ENCODE measurements around the gene ZBTB16.

ZBTB16 gene

GRCh38 chr11:114082415-114082748 is 22.9 kb downstream of the ZBTB16 start:
- no peak for DNase-seq (ENCODE audit: low read depth in 2 of 2, low spot score in 1 of 2)

- no peak for DNase-seq (ENCODE audit: low read depth in 2 of 2, low spot score in 1 of 2)
Observed at GRCh38 chr11:114082767-114083181, 23.3 kb downstream of the ZBTB16 start.

- DNase-seq (ENCODE audit: low read depth in 2 of 2, low spot score in 1 of 2) = no peak
Observed at GRCh38 chr11:114083391-114084252, 24.1 kb downstream of the ZBTB16 start.

- no peak for DNase-seq (ENCODE audit: low read depth in 2 of 2, low spot score in 1 of 2)
Observed at GRCh38 chr11:114084414-114084813, 24.9 kb downstream of the ZBTB16 start.

GRCh38 chr11:114085965-114086793 is 26.7 kb downstream of the ZBTB16 start:
- DNase-seq (ENCODE audit: low read depth in 2 of 2, low spot score in 1 of 2) = no peak

GRCh38 chr11:114087025-114087424 is 27.5 kb downstream of the ZBTB16 start:
- DNase-seq (ENCODE audit: low read depth in 2 of 2, low spot score in 1 of 2) = no peak

GRCh38 chr11:114088216-114088615 is 28.7 kb downstream of the ZBTB16 start:
- no peak for DNase-seq (ENCODE audit: low read depth in 2 of 2, low spot score in 1 of 2)

GRCh38 chr11:114088836-114089235 is 29.3 kb downstream of the ZBTB16 start:
- no peak for DNase-seq (ENCODE audit: low read depth in 2 of 2, low spot score in 1 of 2)

GRCh38 chr11:114089748-114090147 is 30.2 kb downstream of the ZBTB16 start:
- DNase-seq (ENCODE audit: low read depth in 2 of 2, low spot score in 1 of 2) = no peak

GRCh38 chr11:114090225-114090910 is 30.9 kb downstream of the ZBTB16 start:
- no peak for DNase-seq (ENCODE audit: low read depth in 2 of 2, low spot score in 1 of 2)

GRCh38 chr11:114090976-114091375 is 31.5 kb downstream of the ZBTB16 start:
- DNase-seq (ENCODE audit: low read depth in 2 of 2, low spot score in 1 of 2) = no peak

GRCh38 chr11:114091516-114092397 is 32.2 kb downstream of the ZBTB16 start:
- DNase-seq (ENCODE audit: low read depth in 2 of 2, low spot score in 1 of 2) = no peak

- DNase-seq (ENCODE audit: low read depth in 2 of 2, low spot score in 1 of 2) = no peak
Observed at GRCh38 chr11:114092478-114092877, 33.0 kb downstream of the ZBTB16 start.

- no peak for DNase-seq (ENCODE audit: low read depth in 2 of 2, low spot score in 1 of 2)
Observed at GRCh38 chr11:114092953-114093352, 33.4 kb downstream of the ZBTB16 start.

GRCh38 chr11:114094516-114094915 is 35.0 kb downstream of the ZBTB16 start:
- DNase-seq (ENCODE audit: low read depth in 2 of 2, low spot score in 1 of 2) = no peak

- DNase-seq (ENCODE audit: low read depth in 2 of 2, low spot score in 1 of 2) = no peak
Observed at GRCh38 chr11:114095899-114096298, 36.4 kb downstream of the ZBTB16 start.

- DNase-seq (ENCODE audit: low read depth in 2 of 2, low spot score in 1 of 2) = no peak
Observed at GRCh38 chr11:114097832-114098231, 38.3 kb downstream of the ZBTB16 start.

GRCh38 chr11:114098927-114099326 is 39.4 kb downstream of the ZBTB16 start:
- no peak for DNase-seq (ENCODE audit: low read depth in 2 of 2, low spot score in 1 of 2)

GRCh38 chr11:114099392-114100178 is 40.1 kb downstream of the ZBTB16 start:
- no peak for DNase-seq (ENCODE audit: low read depth in 2 of 2, low spot score in 1 of 2)

Data from stimulated activated CD8-positive, alpha-beta memory T cell treated with anti-CD3 and anti-CD28 coated beads, Interleukin-4, amount 100 ng/mL, for 1 hour (primary cell).